ENCODE measurements around the gene PEX11B. TPM values are rescaled to one million over a fixed set of nuclear protein-coding genes. Genes with fewer than 3 reads are reported as not detected.
A peak's percentile ranks its signal among the peaks of the same experiment; 100 is the strongest.
"Not testable (repeated sequence)": the region's sequence is repeated elsewhere in the genome, so short reads cannot be mapped to it uniquely, and the experiment has no call there.

PEX11B gene
- total and polyA plus RNA-seq, 2 donors from 2014 or later: 35.7 to 50.5 TPM

- no peak for TF ChIP-seq CTCF (IDR thresholded peaks at IDR 0.05; ENCODE audit: borderline replicate concordance, extremely low read depth, insufficient read depth)
- intact Hi-C loops (cut with DNase I): no loop called here
Observed at GRCh38 chr1:145936247-145936646, 17.7 kb upstream of the PEX11B start.

GRCh38 chr1:145935708-145936107, 17.2 kb upstream of the PEX11B start:
- H3K4me3 ChIP-seq (ENCODE audit: low read length in 3 of 3): no peak overlapping the region
- FAIRE-seq: no peak
- no peak for DNase-seq
- H3K4me1 ChIP-seq (ENCODE audit: control insufficient read depth in 2 of 3, insufficient read depth in 2 of 3, low read depth in 1 of 3, low read length in 3 of 3): no peaks in the 10 kb centered on the region
- intact Hi-C loops (cut with DNase I): no loop called here
- no peaks in the 10 kb centered on the region for H3K9me3 ChIP-seq (ENCODE audit: control insufficient read depth in 2 of 3, insufficient read depth in 1 of 3, low read length in 3 of 3)
- peaks cover 0 to 6% (median 4%) of the 10 kb centered on the region in 3 donors for H3K36me3 ChIP-seq (ENCODE audit: control insufficient read depth in 2 of 3, insufficient read depth in 3 of 3, low read length in 3 of 3)
- H3K9ac ChIP-seq (ENCODE audit: low read length in 3 of 3): no peak overlapping the region
- H3K27ac ChIP-seq (ENCODE audit: low read depth in 2 of 2, low read length in 2 of 2): no peak overlapping the region
- H3K27me3 ChIP-seq (ENCODE audit: control insufficient read depth, insufficient read depth, low read length): no peaks in the 10 kb centered on the region
- TF ChIP-seq CTCF (IDR thresholded peaks at IDR 0.05; ENCODE audit: borderline replicate concordance, extremely low read depth, insufficient read depth): no peak

More at GRCh38 chr1:145936247-145936646, 17.7 kb upstream of the PEX11B start:
- no peak for DNase-seq
- Histone ChIP-seq H3K36me3 (ENCODE audit: control insufficient read depth in 2 of 3, insufficient read depth in 3 of 3, low read length in 3 of 3) (peaks cover 0 to 6% (median 4%) of the 10 kb centered on the region in 3 donors), H3K4me1 (ENCODE audit: control insufficient read depth in 2 of 3, insufficient read depth in 2 of 3, low read depth in 1 of 3, low read length in 3 of 3) (no peaks in the 10 kb centered on the region), H3K27me3 (ENCODE audit: control insufficient read depth, insufficient read depth, low read length) (no peaks in the 10 kb centered on the region), H3K27ac (ENCODE audit: low read depth in 2 of 2, low read length in 2 of 2) (no peak overlapping the region), H3K4me3 (ENCODE audit: low read length in 3 of 3) (no peak overlapping the region), H3K9me3 (ENCODE audit: control insufficient read depth in 2 of 3, insufficient read depth in 1 of 3, low read length in 3 of 3) (no peaks in the 10 kb centered on the region), H3K9ac (ENCODE audit: low read length in 3 of 3) (no peak overlapping the region)
- no peak for FAIRE-seq

- H3K27me3 ChIP-seq (ENCODE audit: control insufficient read depth, insufficient read depth, low read length); intact Hi-C loops (cut with DNase I); H3K4me1 ChIP-seq (ENCODE audit: control insufficient read depth in 2 of 3, insufficient read depth in 2 of 3, low read depth in 1 of 3, low read length in 3 of 3); DNase-seq; H3K4me3 ChIP-seq (ENCODE audit: low read length in 3 of 3); H3K9me3 ChIP-seq (ENCODE audit: control insufficient read depth in 2 of 3, insufficient read depth in 1 of 3, low read length in 3 of 3); H3K27ac ChIP-seq (ENCODE audit: low read depth in 2 of 2, low read length in 2 of 2); FAIRE-seq; H3K9ac ChIP-seq (ENCODE audit: low read length in 3 of 3); H3K36me3 ChIP-seq (ENCODE audit: control insufficient read depth in 2 of 3, insufficient read depth in 3 of 3, low read length in 3 of 3): not testable (repeated sequence)
Observed at GRCh38 chr1:145932522-145933009, 14.0 kb upstream of the PEX11B start.

GRCh38 chr1:145927916-145928643, 9.6 kb upstream of the PEX11B start:
- Histone ChIP-seq H3K9ac (ENCODE audit: low read length in 3 of 3) (peak overlapping the region; percentile 95 to 99 (median 95)), H3K27me3 (ENCODE audit: control insufficient read depth, insufficient read depth, low read length) (no peaks in the 10 kb centered on the region), H3K27ac (ENCODE audit: low read depth in 2 of 2, low read length in 2 of 2) (peak overlapping the region; percentile 96 to 99), H3K4me3 (ENCODE audit: low read length in 3 of 3) (peak overlapping the region; percentile 82 to 94 (median 93)), H3K4me1 (ENCODE audit: control insufficient read depth in 2 of 3, insufficient read depth in 2 of 3, low read depth in 1 of 3, low read length in 3 of 3) (peaks cover 3 to 6% (median 6%) of the 10 kb centered on the region in 3 donors), H3K36me3 (ENCODE audit: control insufficient read depth in 2 of 3, insufficient read depth in 3 of 3, low read length in 3 of 3) (peaks cover 3 to 6% (median 4%) of the 10 kb centered on the region in 3 donors), H3K9me3 (ENCODE audit: control insufficient read depth in 2 of 3, insufficient read depth in 1 of 3, low read length in 3 of 3) (no peaks in the 10 kb centered on the region)
- no peak for TF ChIP-seq CTCF (IDR thresholded peaks at IDR 0.05; ENCODE audit: borderline replicate concordance, extremely low read depth, insufficient read depth)
- DNase-seq (peak in 2 of 5 donors; percentile 15 to 53), FAIRE-seq (no peak)
- intact Hi-C loops (cut with DNase I): no loop called here

Data from kidney (tissue), 14 donors.